PC-9 (cell line): ENCODE results near the gene CDH24. TPM values are rescaled to one million over a fixed set of nuclear protein-coding genes. Genes with fewer than 3 reads are reported as not detected.
A peak's percentile ranks its signal among the peaks of the same experiment; 100 is the strongest.

ENCODE experiments used
- BruUV-seq: library from RNA; stranded (reverse); fragments of 400-500 nt; replicated peaks from 2 replicates; lab custom pipeline; 2021; lab: Mats Ljungman, UMichigan
- CTCF ChIA-PET: fragments of 300-600 bp; sonication (Branson Sonifier 250); formaldehyde crosslinking; loops from one replicate; lab custom pipeline; 2022; ENCODE audit warnings: antibody characterized with exemption; lab: Charles Lee
- POLR2A ChIA-PET: fragments of 300-600 bp; sonication (Branson Sonifier 250); formaldehyde crosslinking; loops from one replicate; lab custom pipeline; 2022; ENCODE audit warnings: antibody characterized with exemption; ENCODE audit not compliant: unreplicated experiment; lab: Charles Lee
- DNase-seq, 2 experiments: peaks; one replicate each; pipeline versions ENCODE4 v3.0.0 to v3.0.0-alpha.2; 2015 to 2022; ENCODE audit warnings: mixed read lengths in 1 of 2
- H2AFZ ChIP-seq: fragments of 200-600 bp; sonication (generic); 2 replicates; pipeline ENCODE4 v1.8.1; 2017; ENCODE audit warnings: antibody characterized with exemption
- H3F3A ChIP-seq: fragments of 200-600 bp; sonication (generic); 2 replicates; pipeline ENCODE4 v1.8.1; 2017; ENCODE audit warnings: antibody characterized with exemption, mild to moderate bottlenecking, low read depth; ENCODE audit not compliant: insufficient read depth
- H3K27ac ChIP-seq: fragments of 200-600 bp; sonication (generic); 2 replicates; pipeline ENCODE4 v1.6.1; 2016; ENCODE audit warnings: mixed run types
- H3K27me3 ChIP-seq: fragments of 200-600 bp; sonication (generic); 2 replicates; pipeline ENCODE4 v1.6.1; 2016; ENCODE audit warnings: low read depth, mixed run types; ENCODE audit not compliant: insufficient read depth
- H3K36me3 ChIP-seq: fragments of 200-600 bp; sonication (generic); 2 replicates; pipeline ENCODE4 v1.6.1; 2016; ENCODE audit warnings: low read depth, mixed run types
- H3K4me1 ChIP-seq: fragments of 200-600 bp; sonication (generic); replicated peaks from 2 replicates; pipeline ENCODE4 v1.6.1; 2016; ENCODE audit warnings: mixed run types; ENCODE audit not compliant: insufficient read depth
- H3K4me2 ChIP-seq: fragments of 200-600 bp; sonication (generic); 2 replicates; pipeline ENCODE4 v1.6.1; 2017; ENCODE audit warnings: mixed run types
- H3K4me3 ChIP-seq: fragments of 200-600 bp; sonication (generic); 2 replicates; pipeline ENCODE4 v1.6.1; 2016; ENCODE audit warnings: mixed run types
- H3K79me2 ChIP-seq: fragments of 200-600 bp; sonication (generic); 2 replicates; pipeline ENCODE4 v1.6.1; 2017; ENCODE audit warnings: low read depth, mixed run types
- H3K9me2 ChIP-seq: fragments of 200-600 bp; sonication (generic); 2 replicates; pipeline ENCODE4 v1.8.1; 2017; ENCODE audit warnings: mild to moderate bottlenecking; ENCODE audit not compliant: insufficient read depth
- H3K9me3 ChIP-seq: fragments of 200-600 bp; sonication (generic); 2 replicates; pipeline ENCODE4 v1.8.1; 2016; ENCODE audit warnings: low read depth; ENCODE audit not compliant: insufficient read depth
- H4K20me1 ChIP-seq: fragments of 200-600 bp; sonication (generic); 2 replicates; pipeline ENCODE4 v1.8.1; 2017; ENCODE audit not compliant: insufficient read depth
- CTCF ChIP-seq: fragments of 200-600 bp; sonication (generic); conservative IDR thresholded peaks from 2 replicates; pipeline ENCODE4 v1.6.1; 2017; ENCODE audit warnings: mixed run types, antibody characterized with exemption, mild to moderate bottlenecking, moderate library complexity
- EZH2 ChIP-seq: fragments of 200-600 bp; sonication (generic); IDR thresholded peaks from 2 replicates; pipeline ENCODE4 v1.8.0; 2017; ENCODE audit warnings: antibody characterized with exemption, low read depth
- intact Hi-C: fragments of 100-400 bp; cut with micrococcal nuclease; formaldehyde crosslinking; loops from one replicate; pipeline ENCODE4 v1.10.0; 2022; ENCODE audit not compliant: unreplicated experiment
- total RNA-seq: library from RNA; stranded (reverse); gene quantifications from 2 replicates; pipeline ENCODE4 v1.2.3, GENCODE V29; 2021

Gene CDH24
- total RNA-seq, 1 experiment from 2014 or later = 16.4 TPM

GRCh38 chr14:23035303-23036144 is 21.8 kb downstream of the CDH24 start:
- Histone ChIP-seq H3F3A (no peaks in the 10 kb centered on the region), H3K9me3 (no peaks in the 10 kb centered on the region), H3K27ac (peak overlapping the region; percentile 96), H3K27me3 (no peaks in the 10 kb centered on the region), H3K4me1 (peaks cover 9% of the 10 kb centered on the region), H3K4me2 (peak overlapping the region; percentile 82), H3K9me2 (no peaks in the 10 kb centered on the region), H3K79me2 (peaks cover 28% of the 10 kb centered on the region), H3K36me3 (no peaks in the 10 kb centered on the region), H4K20me1 (no peaks in the 10 kb centered on the region), H3K4me3 (peak overlapping the region; percentile 88; the same call in 1 of the 2 replicates), H2AFZ (peak overlapping the region; percentile 85)
- intact Hi-C loops = no loop called here
- DNase-seq = no peak
- TF ChIP-seq CTCF (no peak), EZH2 (no peak)
- ChIA-PET POLR2A (interaction anchor here (1.0 kb wide), 1 partner anchor 53 kb away, joined by 3 read pairs; the partner anchor contains the start of gene AJUBA), CTCF (no interaction called here)
- TSS peak; percentile 50 for BruUV-seq

GRCh38 chr14:23034498-23035302 is 22.6 kb downstream of the CDH24 start, which contains the start of gene PSMB5:
TSS of gene PSMB5 (minus strand) at chr14:23034900. CDS start at chr14:23034881, 19 bp downstream.
- H3K4me2 ChIP-seq = peak within 1 kb of the TSS; percentile 82
- peak; percentile 74 to 85 for DNase-seq
- ChIA-PET POLR2A (interaction anchor here (0.6 to 1.0 kb wide), 5 partner anchors 20 to 117 kb away, joined by 3 to 4 read pairs (median 3); partner anchors contain the start of gene AJUBA), CTCF (interaction anchor here (0.7 kb wide), 1 partner anchor 34 kb away, joined by 6 read pairs; no protein-coding TSS in a partner anchor)
- no peaks in the 10 kb centered on the region for H3K36me3 ChIP-seq
- H3K4me3 ChIP-seq = peak within 1 kb of the TSS; percentile 88
- peaks cover 9% of the 10 kb centered on the region for H3K4me1 ChIP-seq
- H3K9me3 ChIP-seq = no peaks in the 10 kb centered on the region
- H3K27me3 ChIP-seq = no peaks in the 10 kb centered on the region
- H4K20me1 ChIP-seq = no peaks in the 10 kb centered on the region
- no peak for TF ChIP-seq CTCF
- no peak for TF ChIP-seq EZH2
- peak within 1 kb of the TSS; percentile 85 for H2AFZ ChIP-seq
- no peaks in the 10 kb centered on the region for H3F3A ChIP-seq
- intact Hi-C loops = no loop called here
- no peaks in the 10 kb centered on the region for H3K9me2 ChIP-seq
- H3K27ac ChIP-seq = peak within 1 kb of the TSS; percentile 96
- BruUV-seq = no TSS peak
- peaks cover 28% of the 10 kb centered on the region for H3K79me2 ChIP-seq
